HepG2 (cell line): Measurements from ENCODE around the gene TSTD1. TPM values are rescaled to one million over a fixed set of nuclear protein-coding genes. Genes with fewer than 3 reads are reported as not detected.

Source experiments
- ATAC-seq: fragments of 200-7000 bp; cut with Tn5 transposase; 3 replicates; pipeline ENCODE4 v1.9.1; 2020; ENCODE audit warnings: mild to moderate bottlenecking, moderate library complexity
- BruUV-seq: library from RNA; stranded (reverse); fragments of 400-500 nt; replicated peaks from 2 replicates; lab custom pipeline; 2021; lab: Mats Ljungman, UMichigan
- CTCF ChIA-PET: fragments of 300-600 bp; formaldehyde crosslinking; extraction: SDS; loops from one replicate; lab custom pipeline; 2021; ENCODE audit warnings: low total read pairs, inconsistent platforms, low intra/inter-chr PET ratio; lab: Yijun Ruan, JAX
- POLR2A ChIA-PET: fragments of 350-600 bp; sonication (Branson Sonifier 250); formaldehyde crosslinking; loops from one replicate; lab custom pipeline; 2020; ENCODE audit warnings: antibody characterized with exemption, inconsistent platforms; lab: Yijun Ruan, JAX
- DNase-seq: peaks from one replicate; pipeline ENCODE4 v3.0.0-alpha.2; 2015; ENCODE audit warnings: low spot score
- FAIRE-seq: peaks from 3 replicates; lab custom pipeline; 2011; peaks lifted over from hg19 to GRCh38; lab: Jason Lieb, UNC
- H2AFZ ChIP-seq: one replicate; pipeline ENCODE4 v1.6.1; 2011; ENCODE audit warnings: low read length, inconsistent platforms
- H3K27ac ChIP-seq: fragments of 300-600 bp; 3 replicates; pipeline ENCODE4 v1.8.0; 2011; ENCODE audit warnings: mixed run types, mild to moderate bottlenecking, mixed read lengths, low read length, inconsistent platforms; ENCODE audit not compliant: insufficient read depth; ENCODE audit errors: extremely low read length
- H3K27me3 ChIP-seq, 2 experiments: fragments of 200-600 bp in 1 of 2; 2 replicates in 1 of 2; 3 replicates in 1 of 2; pipeline versions ENCODE4 v1.6.0 to v1.8.0; 2011; ENCODE audit warnings: low read length in 2 of 2, mild to moderate bottlenecking in 2 of 2, moderate library complexity in 2 of 2, inconsistent platforms in 1 of 2; ENCODE audit not compliant: insufficient read depth in 2 of 2, control insufficient read depth in 1 of 2
- H3K36me3 ChIP-seq, 2 experiments: fragments of 200-600 bp in 1 of 2; replicated peaks in 1 of 2; 2 replicates in 1 of 2; 3 replicates in 1 of 2; pipeline versions ENCODE4 v1.5.1 to v1.8.0; 2011; ENCODE audit warnings: low read length in 2 of 2, inconsistent platforms in 1 of 2; ENCODE audit not compliant: insufficient read depth in 2 of 2, control insufficient read depth in 1 of 2
- H3K4me1 ChIP-seq: 2 replicates; pipeline ENCODE4 v1.5.1; 2012; ENCODE audit warnings: low read length, inconsistent platforms; ENCODE audit not compliant: insufficient read depth
- H3K4me2 ChIP-seq: 2 replicates; pipeline ENCODE4 v1.6.0; 2011; ENCODE audit warnings: low read depth, low read length, inconsistent platforms
- H3K4me3 ChIP-seq, 3 experiments: fragments of 200-600 bp in 1 of 3; sonication (generic), shearing (Covaris generic) in 1 of 3; replicated peaks in 1 of 3; 2 replicates each; pipeline ENCODE4 v1.5.1; 2011 to 2016; ENCODE audit warnings: low read length in 3 of 3, inconsistent platforms in 2 of 3, low read depth in 2 of 3, mild to moderate bottlenecking in 2 of 3, control low read depth in 1 of 3, mixed read lengths in 1 of 3; ENCODE audit not compliant: insufficient read depth in 1 of 3
- H3K79me2 ChIP-seq: one replicate; pipeline ENCODE4 v1.6.1; 2011; ENCODE audit warnings: low read length, inconsistent platforms; ENCODE audit not compliant: insufficient read depth
- H3K9ac ChIP-seq: 2 replicates; pipeline ENCODE4 v1.6.0; 2011; ENCODE audit warnings: mild to moderate bottlenecking, low read depth, low read length, inconsistent platforms; ENCODE audit not compliant: insufficient read depth
- H3K9me3 ChIP-seq: 2 replicates; pipeline ENCODE4 v1.5.1; 2012; ENCODE audit warnings: mild to moderate bottlenecking, low read length
- H4K20me1 ChIP-seq: 2 replicates; pipeline ENCODE4 v1.6.0; 2011; ENCODE audit warnings: inconsistent platforms, mild to moderate bottlenecking, low read length, moderate library complexity; ENCODE audit not compliant: insufficient read depth
- BCL6 ChIP-seq: IDR thresholded peaks from 2 replicates; pipeline ENCODE4 v1.6.1; 2016; ENCODE audit warnings: missing genetic modification reagents, missing compliant biosample characterization
- FUBP1 ChIP-seq: sonication (generic); formaldehyde crosslinking; IDR thresholded peaks from 2 replicates; pipeline ENCODE4 v1.5.1; 2020; ENCODE audit warnings: missing genetic modification reagents, mild to moderate bottlenecking, borderline replicate concordance
- GTF2F1 ChIP-seq: fragments of 150-350 bp; IDR thresholded peaks from 2 replicates; pipeline ENCODE4 v1.6.1; 2014; ENCODE audit warnings: low read length
- HDAC6 ChIP-seq: fragments of 200-600 bp; sonication (generic); IDR thresholded peaks from 2 replicates; pipeline ENCODE4 v1.7.0; 2017; ENCODE audit warnings: mild to moderate bottlenecking, antibody characterized with exemption, low read length, low read depth
- HMG20B ChIP-seq: conservative IDR thresholded peaks from 2 replicates; pipeline ENCODE4 v1.6.1; 2016; ENCODE audit warnings: missing genetic modification reagents, missing compliant biosample characterization
- KDM2A ChIP-seq: sonication (generic); formaldehyde crosslinking; IDR thresholded peaks from 2 replicates; pipeline ENCODE4 v1.4.0; 2020; ENCODE audit warnings: low read depth, missing genetic modification reagents, borderline replicate concordance
- KLF15 ChIP-seq: sonication (generic); formaldehyde crosslinking; IDR thresholded peaks from 2 replicates; pipeline ENCODE4 v1.8.1; 2023; ENCODE audit warnings: borderline replicate concordance, mild to moderate bottlenecking, inconsistent platforms, missing genetic modification reagents, mixed read lengths
- MAX ChIP-seq: IDR thresholded peaks from 2 replicates; pipeline ENCODE4 v1.6.1; 2012; ENCODE audit warnings: inconsistent platforms
- MXI1 ChIP-seq: IDR thresholded peaks from 3 replicates; pipeline ENCODE4 v1.6.1; 2012; ENCODE audit warnings: low read depth, low read length, inconsistent platforms, borderline replicate concordance
- POLR2AphosphoS5 ChIP-seq: IDR thresholded peaks from 2 replicates; pipeline ENCODE4 v1.6.1; 2012; ENCODE audit warnings: low read depth, low read length
- TEAD2 ChIP-seq: sonication (generic); formaldehyde crosslinking; IDR thresholded peaks from 2 replicates; pipeline ENCODE4 v1.9.0; 2021; ENCODE audit warnings: missing genetic modification reagents
- TEF ChIP-seq: sonication (generic); formaldehyde crosslinking; IDR thresholded peaks from 2 replicates; pipeline ENCODE4 v1.5.0; 2020; ENCODE audit warnings: missing genetic modification reagents
- WIZ ChIP-seq: sonication (generic); formaldehyde crosslinking; IDR thresholded peaks from 2 replicates; pipeline ENCODE4 v1.5.1; 2020; ENCODE audit warnings: mild to moderate bottlenecking, missing genetic modification reagents
- ZBTB42 ChIP-seq: sonication (generic); formaldehyde crosslinking; IDR thresholded peaks from 2 replicates; pipeline ENCODE4 v1.5.0; 2020; ENCODE audit warnings: mild to moderate bottlenecking, missing genetic modification reagents
- ZBTB46 ChIP-seq: sonication (generic); formaldehyde crosslinking; IDR thresholded peaks from 2 replicates; pipeline ENCODE4 v1.4.0; 2020; ENCODE audit warnings: mild to moderate bottlenecking, missing genetic modification reagents, borderline replicate concordance
- ZNF432 ChIP-seq: sonication (generic); formaldehyde crosslinking; IDR thresholded peaks from 2 replicates; pipeline ENCODE4 v1.5.0; 2020; ENCODE audit warnings: missing genetic modification reagents, mild to moderate bottlenecking, borderline replicate concordance
- ZNF580 ChIP-seq: IDR thresholded peaks from 2 replicates; pipeline ENCODE4 v1.6.1; 2016; ENCODE audit warnings: low read depth, borderline replicate concordance
- ZNF720 ChIP-seq: sonication (generic); formaldehyde crosslinking; IDR thresholded peaks from 2 replicates; pipeline ENCODE4 v1.4.0; 2020; ENCODE audit warnings: missing genetic modification reagents
- ZNF841 ChIP-seq: sonication (generic); formaldehyde crosslinking; IDR thresholded peaks from 2 replicates; pipeline ENCODE4 v1.8.1; 2023; ENCODE audit warnings: missing genetic modification reagents, borderline replicate concordance
- WGBS: methylation state at CpG from one replicate; pipeline ENCODE4 v1.1.6; 2017; ENCODE audit warnings: low lambda C conversion rate; 5-methylcytosine and 5-hydroxymethylcytosine counted together
- in situ Hi-C: cut with HindIII; loops from 2 replicates; pipeline ENCODE4 v1.10.0; 2017; ENCODE audit warnings: low pct_unique_long_range_greater_than_20kb; ENCODE audit not compliant: extremely low pct_ligation_motif_present
- intact Hi-C: fragments of 100-400 bp; cut with micrococcal nuclease; formaldehyde crosslinking; loops from one replicate; pipeline ENCODE4 v1.10.0; 2022; ENCODE audit not compliant: unreplicated experiment
- polyA plus RNA-seq, 8 experiments: library from polyadenylated mRNA; depleted of rRNA in 3 of 8; stranded (reverse) in 7 of 8; unstranded in 1 of 8; fragments of >200 nt; fragmentation: Illumina TruSeq in 4 of 8; extraction: Trizol in 4 of 8; gene quantifications; 2 replicates each; pipeline versions ENCODE4 v1.2.1 to v1.2.3, GENCODE V29; 2011 to 2016; ENCODE audit warnings: low read depth in 4 of 8, missing spikeins in 1 of 8, mixed read lengths in 1 of 8; ENCODE audit not compliant: insufficient read depth in 1 of 8
- total RNA-seq, 5 experiments: library from RNA; depleted of rRNA; stranded (reverse); fragments of >200 nt; fragmentation: Illumina TruSeq; extraction: Trizol; gene quantifications; 2 replicates each; pipeline ENCODE4 v1.2.3, GENCODE V29; 2016; ENCODE audit warnings: low read depth in 1 of 5

TSTD1 gene
- total and polyA plus RNA-seq, 2 of the 13 experiments (the other 11 are each of a cell fraction or from before 2014, with no cell fraction given), result 0.15 to 0.31 TPM

- H3K27me3 ChIP-seq, result no peaks in the 10 kb centered on the region
- H4K20me1 ChIP-seq, result no peaks in the 10 kb centered on the region
- H3K4me1 ChIP-seq, result peaks cover 6% of the 10 kb centered on the region
- H3K4me3 ChIP-seq, result no peak overlapping the region
- TF ChIP-seq WIZ (CRISPR knock-in tag) (no peak), HDAC6 (no peak), TEAD2 (no peak), ZBTB42 (CRISPR knock-in tag) (no peak), GTF2F1 (no peak), ZNF841 (CRISPR knock-in tag) (no peak), KLF15 (CRISPR knock-in tag) (no peak), TEF (no peak), ZBTB46 (CRISPR knock-in tag) (no peak), ZNF432 (no peak), FUBP1 (no peak), BCL6 (CRISPR knock-in tag) (no peak), MAX (no peak), ZNF580 (CRISPR knock-in tag) (no peak), MXI1 (no peak), ZNF720 (no peak), POLR2AphosphoS5 (no peak), HMG20B (CRISPR knock-in tag) (no peak), KDM2A (CRISPR knock-in tag) (no peak)
- TF ChIP-seq, all 625 proteins: peak for 0
- Histone ChIP-seq H3K4me2 (no peak overlapping the region), H3K9me3 (no peaks in the 10 kb centered on the region), H3K9ac (no peak overlapping the region), H3K79me2 (peaks cover 6% of the 10 kb centered on the region), H2AFZ (no peak overlapping the region), H3K36me3 (peaks cover 21 to 37% of the 10 kb centered on the region in 2 experiments; a peak in 4 of 5 replicates), H3K27ac (no peak overlapping the region)
- no peak for DNase-seq
- in situ Hi-C loops (no loop called here), intact Hi-C loops (no loop called here)
- ChIA-PET CTCF (no interaction called here), POLR2A (no interaction called here)
- no peak for FAIRE-seq
- no TSS peak for BruUV-seq
- no peak for ATAC-seq
- WGBS, result 98% methylated on average over 11 of the region's 11 CpGs
These were observed 37.9 kb downstream of the TSTD1 start for GRCh38 chr1:161000736-161001480.
